GM18511 (cell line): ENCODE data around the gene ASH1L.
"Not testable (repeated sequence)": the region's sequence is repeated elsewhere in the genome, so short reads cannot be mapped to it uniquely, and the experiment has no call there.

Experiments
- ATAC-seq: cut with Tn5 transposase; IDR thresholded peaks from one replicate; pipeline ENCODE4 v1.9.1; 2021; ENCODE audit warnings: mild to moderate bottlenecking, moderate library complexity; ENCODE audit not compliant: unreplicated experiment

The ASH1L gene

GRCh38 chr1:155499263-155499662 lies 63.3 kb downstream of the ASH1L start:
- ATAC-seq, result no peak

- not testable (repeated sequence) for ATAC-seq
Observed at GRCh38 chr1:155493595-155493994, 69.0 kb downstream of the ASH1L start.

- not testable (repeated sequence) for ATAC-seq
Observed at GRCh38 chr1:155488419-155488818, 74.2 kb downstream of the ASH1L start.

- no peak for ATAC-seq
Observed at GRCh38 chr1:155487541-155487940, 75.1 kb downstream of the ASH1L start.

GRCh38 chr1:155486952-155487351 lies 75.7 kb downstream of the ASH1L start:
- ATAC-seq, result not testable (repeated sequence)

- ATAC-seq, result no peak
Observed at GRCh38 chr1:155485945-155486344, 76.7 kb downstream of the ASH1L start.

- ATAC-seq, result no peak
Observed at GRCh38 chr1:155485222-155485621, 77.4 kb downstream of the ASH1L start.

- ATAC-seq, result no peak
Observed at GRCh38 chr1:155481741-155482241, 80.8 kb downstream of the ASH1L start.

GRCh38 chr1:155479205-155479604 lies 83.4 kb downstream of the ASH1L start:
- no peak for ATAC-seq

- ATAC-seq, result no peak
Observed at GRCh38 chr1:155478270-155478852, 84.2 kb downstream of the ASH1L start.

GRCh38 chr1:155474146-155474545 lies 88.5 kb downstream of the ASH1L start:
- no peak for ATAC-seq

- ATAC-seq, result no peak
Observed at GRCh38 chr1:155473151-155473821, 89.3 kb downstream of the ASH1L start.

- ATAC-seq, result no peak
Observed at GRCh38 chr1:155472491-155473083, 90.0 kb downstream of the ASH1L start.

GRCh38 chr1:155471891-155472290 lies 90.7 kb downstream of the ASH1L start:
- no peak for ATAC-seq

GRCh38 chr1:155471026-155471425 lies 91.6 kb downstream of the ASH1L start:
- ATAC-seq, result no peak

GRCh38 chr1:155466996-155467395 lies 95.6 kb downstream of the ASH1L start:
- ATAC-seq, result no peak

GRCh38 chr1:155466617-155466972 lies 96.0 kb downstream of the ASH1L start:
- ATAC-seq, result no peak

- ATAC-seq, result no peak
Observed at GRCh38 chr1:155463865-155464650, 98.5 kb downstream of the ASH1L start.

GRCh38 chr1:155458111-155458510 lies 104.5 kb downstream of the ASH1L start:
- no peak for ATAC-seq

GRCh38 chr1:155457266-155457665 lies 105.3 kb downstream of the ASH1L start:
- no peak for ATAC-seq

GRCh38 chr1:155455588-155456195 lies 106.9 kb downstream of the ASH1L start:
- ATAC-seq, result no peak
